ENCODE measurements around the gene RNF213.
"Not testable (repeated sequence)": the region's sequence is repeated elsewhere in the genome, so short reads cannot be mapped to it uniquely, and the experiment has no call there.

Gene RNF213

DNA sequence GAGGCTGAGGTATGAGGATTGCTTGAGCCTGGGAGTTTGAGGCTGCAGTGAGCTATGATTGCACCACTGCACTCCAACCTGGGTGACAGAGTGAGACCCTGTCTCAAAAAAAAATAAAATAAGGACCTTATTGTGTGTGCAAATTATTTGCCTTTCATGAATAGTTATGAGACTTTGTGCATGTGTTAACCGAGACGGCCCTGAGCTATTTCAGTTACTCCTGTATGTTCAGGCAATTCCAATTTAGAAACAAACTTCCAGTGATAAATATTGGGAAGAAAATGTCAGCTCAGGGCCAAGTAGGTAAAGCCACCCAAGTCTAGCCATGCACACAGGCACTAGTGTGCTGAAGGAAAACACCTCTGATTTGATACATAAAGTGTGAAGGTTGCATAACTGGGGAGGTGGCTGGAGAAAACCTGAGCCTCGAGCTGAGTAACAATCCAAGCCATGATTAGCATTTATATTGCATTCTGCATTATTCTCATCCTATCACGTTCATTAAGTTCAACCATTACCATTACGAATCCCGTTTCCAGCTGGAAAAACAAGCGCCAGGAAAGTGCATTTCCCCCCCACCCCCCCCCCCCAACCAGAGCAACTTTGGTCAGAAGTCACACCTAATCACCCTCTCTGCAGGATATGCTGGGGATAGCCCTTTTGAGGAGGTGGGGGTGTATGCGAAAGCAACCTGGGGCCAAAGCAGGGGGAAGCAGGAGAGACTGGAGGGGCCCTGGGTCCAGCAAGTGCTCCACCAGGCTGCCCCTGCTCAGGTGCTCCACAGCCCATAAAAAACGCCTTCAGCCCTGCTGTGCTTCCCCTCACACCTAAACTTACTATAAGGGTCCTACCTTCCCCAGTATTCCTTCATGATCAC, 135.7 kb downstream of the RNF213 start:
- no peak for DNase-seq

DNA sequence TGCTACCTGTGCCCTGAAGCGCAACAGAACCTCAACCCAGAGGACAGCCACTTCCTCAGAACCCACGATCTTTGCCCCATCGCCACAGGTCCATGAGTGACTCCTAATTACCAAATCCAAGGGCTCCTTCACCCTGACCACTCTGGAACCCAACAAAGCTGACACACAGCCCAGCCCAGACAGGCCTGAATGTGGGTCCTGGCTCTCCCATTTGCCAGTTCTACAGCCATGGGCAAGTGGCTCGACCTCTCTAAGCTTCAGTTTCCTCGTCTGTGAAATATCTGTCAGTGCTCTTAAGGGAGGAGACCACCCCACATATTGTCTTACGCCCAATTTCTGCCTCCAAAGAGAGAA, 136.4 kb downstream of the RNF213 start:
- no peak for DNase-seq

DNA sequence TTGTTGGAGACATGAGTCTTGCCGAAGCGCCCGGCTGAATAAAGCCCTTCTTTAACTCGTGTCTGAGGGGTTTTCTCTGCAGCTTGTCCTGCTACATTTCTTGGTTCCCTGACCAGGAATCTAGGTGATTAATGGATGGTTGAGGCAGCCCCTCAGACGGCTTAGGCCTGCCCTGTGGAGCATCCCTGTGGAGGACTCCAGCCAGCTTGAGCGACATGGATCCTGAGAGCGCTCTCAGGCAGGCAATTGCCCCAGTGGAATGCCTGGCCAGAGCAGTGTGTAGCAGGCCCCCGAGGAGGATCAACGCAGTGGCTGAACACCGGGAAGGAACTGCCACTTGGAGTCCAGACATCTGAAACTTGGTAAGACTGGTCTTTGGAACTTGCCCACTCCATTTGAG, 137.0 kb downstream of the RNF213 start:
- no peak for DNase-seq

DNA sequence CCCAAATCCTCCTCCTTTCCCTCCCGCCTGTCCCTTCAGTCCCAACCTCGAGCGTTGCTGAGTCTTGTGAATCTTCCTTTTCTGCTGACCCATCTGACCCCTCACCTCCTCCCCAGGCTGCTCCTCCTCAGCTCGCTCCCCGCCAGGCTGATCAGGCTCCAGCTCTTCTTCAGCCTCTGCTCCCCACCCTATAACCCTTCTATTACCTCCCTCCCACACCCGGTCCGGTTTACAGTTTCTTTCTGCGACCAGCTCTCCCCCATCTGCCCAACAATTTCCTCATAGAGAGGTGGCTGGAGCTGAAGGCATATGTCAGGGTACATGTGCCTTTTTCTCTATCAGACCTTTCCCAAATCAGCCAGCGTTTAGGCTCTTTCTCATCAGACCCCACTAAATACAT, 140.4 kb downstream of the RNF213 start:
- not testable (repeated sequence) for DNase-seq

DNA sequence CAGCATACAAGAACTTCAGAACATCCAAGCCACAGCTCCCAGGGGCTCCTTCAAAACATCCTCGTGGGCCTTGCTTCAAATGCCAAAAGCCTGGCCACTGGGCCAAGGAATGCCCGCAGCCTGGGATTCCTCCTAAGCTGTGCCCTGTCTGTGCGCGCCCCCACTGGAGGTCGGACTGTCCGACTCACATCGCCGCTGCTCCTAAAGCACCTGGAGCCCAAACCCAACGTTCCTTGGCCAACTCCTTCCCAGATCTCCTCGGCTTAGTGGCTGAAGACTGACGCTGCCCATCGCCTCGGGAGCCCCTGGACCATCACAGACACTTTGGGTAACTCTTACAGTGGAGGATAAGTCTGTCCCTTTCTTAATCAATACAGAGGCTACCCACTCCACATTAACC, 141.4 kb downstream of the RNF213 start:
- DNase-seq = not testable (repeated sequence)

DNA sequence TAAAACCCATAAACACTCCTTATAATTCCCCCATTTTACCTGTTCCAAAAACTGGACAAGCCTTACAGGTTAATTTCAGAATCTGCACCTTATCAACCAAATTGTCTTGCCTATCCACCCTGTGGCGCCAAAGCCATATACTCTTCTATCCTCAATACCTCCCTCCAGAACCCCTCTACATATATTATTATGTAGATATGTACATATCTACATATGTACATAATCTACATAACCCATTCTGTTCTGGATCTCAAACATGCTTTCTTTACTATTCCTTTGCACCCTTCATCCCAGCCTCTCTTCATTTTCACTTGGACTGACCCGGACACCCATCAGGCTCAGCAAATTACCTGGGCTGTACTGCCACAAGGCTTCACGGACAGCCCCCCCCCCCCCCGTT, 142.3 kb downstream of the RNF213 start:
- no peak for DNase-seq

DNA sequence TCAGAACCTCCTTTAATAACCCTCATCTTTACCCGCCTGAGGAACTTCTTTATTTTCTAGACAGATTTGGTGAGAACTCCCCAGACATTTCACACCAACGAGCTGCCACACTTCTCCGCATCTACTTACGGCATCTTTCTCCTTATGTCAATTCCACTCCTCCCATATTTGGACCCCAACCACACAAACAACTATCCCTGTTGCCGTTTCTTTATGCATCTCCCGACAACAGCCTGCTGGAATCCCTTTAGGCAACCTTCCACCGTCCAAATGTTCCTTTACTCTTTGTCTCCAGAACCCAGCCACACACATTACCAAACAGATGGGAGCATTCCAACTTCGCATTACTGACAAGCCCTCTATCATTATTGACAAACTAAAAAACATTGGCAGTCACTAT, 145.5 kb downstream of the RNF213 start:
- no peak for DNase-seq

DNA sequence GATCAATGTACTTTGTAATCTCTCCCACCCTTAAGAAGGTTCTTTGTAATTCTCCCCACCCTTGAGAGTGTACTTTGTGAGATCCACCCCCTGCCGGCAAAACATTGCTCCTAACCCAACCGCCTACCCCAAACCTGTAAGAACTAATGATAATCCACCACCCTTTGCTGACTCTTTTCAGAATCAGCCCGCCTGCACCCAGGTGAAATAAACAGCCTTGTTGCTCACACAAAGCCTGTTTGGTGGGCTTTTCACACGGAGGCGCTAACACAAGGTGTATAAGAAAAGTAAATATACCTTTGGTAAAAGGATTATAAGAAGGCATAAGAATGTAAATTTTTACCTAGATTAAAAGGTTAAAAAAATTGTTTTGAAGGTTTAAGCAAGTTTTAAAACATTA, 147.3 kb downstream of the RNF213 start:
- DNase-seq = not testable (repeated sequence)

DNA sequence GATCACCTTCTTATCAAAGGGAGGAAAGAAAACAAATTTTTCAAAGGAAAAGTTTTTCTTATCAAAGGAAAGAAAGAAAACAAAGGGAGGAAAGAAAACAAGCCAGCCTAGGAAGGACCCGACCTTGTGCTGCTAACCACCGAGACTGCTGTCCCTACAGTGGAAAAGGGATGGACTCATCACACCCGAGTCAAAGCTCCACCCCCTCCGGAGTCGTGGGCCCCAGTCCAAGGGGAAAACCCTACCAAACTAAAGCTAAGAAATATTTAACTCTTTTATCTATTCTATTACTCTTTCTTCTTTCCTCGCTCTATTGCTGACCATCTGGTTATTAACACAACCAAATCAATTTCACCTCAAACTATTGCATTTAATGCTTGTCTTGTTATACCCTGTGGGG, 148.2 kb downstream of the RNF213 start:
- DNase-seq = no peak

DNA sequence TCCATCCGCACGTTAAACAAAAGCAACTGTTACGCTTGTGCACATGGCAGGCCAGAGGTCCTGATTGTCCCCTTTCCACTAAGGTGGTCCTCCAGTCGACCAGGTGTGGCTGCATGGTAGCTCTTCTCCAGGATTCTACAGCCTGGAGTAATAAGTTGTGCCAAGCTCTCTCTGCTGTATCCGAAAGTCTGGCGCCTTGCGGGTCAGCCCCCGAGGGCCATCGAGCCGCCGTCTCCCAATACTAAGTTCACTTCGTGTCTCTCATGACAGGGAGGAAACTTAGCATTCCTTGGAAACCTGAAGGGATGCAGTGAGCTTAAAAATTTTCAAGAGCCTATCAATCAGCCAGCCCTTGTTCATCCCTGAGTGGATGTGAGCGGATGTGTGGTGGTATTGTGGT, 149.0 kb downstream of the RNF213 start:
- no peak for DNase-seq

DNA sequence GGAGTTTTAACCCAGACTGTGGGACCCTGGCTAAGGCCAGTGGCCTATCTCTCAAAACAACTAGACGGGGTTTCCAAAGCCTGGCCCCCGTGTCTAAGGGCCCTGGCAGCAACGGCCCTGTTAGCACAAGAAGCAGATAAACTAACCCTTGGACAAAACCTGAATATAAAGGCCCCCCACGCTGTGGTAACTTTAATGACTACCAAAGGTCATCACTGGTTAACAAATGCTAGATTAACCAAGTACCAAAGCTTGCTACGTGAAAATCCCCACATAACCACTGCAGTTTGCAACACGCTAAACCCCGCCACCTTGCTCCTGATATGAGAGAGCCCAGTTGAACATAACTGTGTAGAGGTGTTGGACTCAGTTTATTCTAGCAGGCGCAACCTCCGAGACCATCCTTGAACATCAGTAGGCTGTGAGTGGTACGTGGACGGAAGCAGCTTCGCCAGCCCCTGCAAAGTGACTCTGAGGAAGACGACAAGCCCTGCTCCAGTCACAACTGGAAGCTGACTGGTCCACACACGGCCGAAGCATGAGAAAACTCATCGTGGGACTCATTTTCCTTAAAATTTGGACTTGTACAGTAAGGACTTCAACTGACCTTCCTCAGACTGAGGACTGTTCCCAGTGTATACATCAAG, 149.9 kb downstream of the RNF213 start:
- not testable (repeated sequence) for DNase-seq

DNA sequence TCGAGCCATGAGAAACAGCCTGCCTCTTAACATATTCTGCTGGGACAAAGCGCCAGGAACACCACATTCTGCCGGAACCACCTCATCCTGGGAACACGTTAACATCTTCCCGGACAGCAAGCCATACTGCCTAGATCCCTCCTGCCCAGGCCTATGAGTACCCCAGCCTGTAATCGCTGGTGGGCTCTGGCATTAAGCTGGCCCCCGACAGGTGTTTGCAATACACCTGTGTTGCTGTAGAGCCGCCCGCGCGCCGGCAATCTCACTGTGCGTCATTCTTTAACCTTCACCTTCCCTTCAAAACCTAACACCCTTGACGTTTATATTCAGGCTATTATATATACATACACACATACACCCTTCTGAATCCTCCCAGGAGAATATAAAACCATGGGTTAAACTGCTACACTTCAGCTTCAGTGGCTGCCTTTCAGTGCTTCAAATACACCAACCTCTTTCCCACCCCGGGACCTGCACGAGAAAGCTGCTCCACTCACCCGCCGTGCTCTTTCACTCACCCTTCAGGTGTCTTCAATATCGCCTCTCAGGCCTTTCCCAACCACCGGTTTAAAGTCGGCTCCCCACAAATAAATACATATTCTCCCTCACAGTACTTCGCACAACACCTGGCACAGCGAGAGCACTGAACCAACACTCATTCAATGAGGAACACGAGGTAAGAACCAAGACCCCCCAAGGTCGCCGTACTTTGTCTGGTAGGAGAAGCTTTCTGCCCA, 153.3 kb downstream of the RNF213 start:
- DNase-seq = no peak

DNA sequence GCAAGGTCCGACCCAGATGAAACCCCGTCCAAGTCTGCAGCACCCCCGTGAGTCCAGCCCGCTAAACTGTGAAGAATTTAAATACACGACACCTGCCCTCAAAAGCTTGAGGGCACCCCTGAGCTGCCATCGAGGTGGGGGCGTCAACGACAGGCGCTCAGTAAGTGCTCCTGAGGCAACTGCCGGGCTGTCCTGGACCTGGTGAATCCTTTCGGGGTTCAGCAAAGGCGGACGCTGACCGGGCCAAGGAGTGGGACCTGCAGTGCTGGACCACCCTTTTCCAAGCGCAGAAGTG, 153.8 kb downstream of the RNF213 start:
- no peak for DNase-seq

DNA sequence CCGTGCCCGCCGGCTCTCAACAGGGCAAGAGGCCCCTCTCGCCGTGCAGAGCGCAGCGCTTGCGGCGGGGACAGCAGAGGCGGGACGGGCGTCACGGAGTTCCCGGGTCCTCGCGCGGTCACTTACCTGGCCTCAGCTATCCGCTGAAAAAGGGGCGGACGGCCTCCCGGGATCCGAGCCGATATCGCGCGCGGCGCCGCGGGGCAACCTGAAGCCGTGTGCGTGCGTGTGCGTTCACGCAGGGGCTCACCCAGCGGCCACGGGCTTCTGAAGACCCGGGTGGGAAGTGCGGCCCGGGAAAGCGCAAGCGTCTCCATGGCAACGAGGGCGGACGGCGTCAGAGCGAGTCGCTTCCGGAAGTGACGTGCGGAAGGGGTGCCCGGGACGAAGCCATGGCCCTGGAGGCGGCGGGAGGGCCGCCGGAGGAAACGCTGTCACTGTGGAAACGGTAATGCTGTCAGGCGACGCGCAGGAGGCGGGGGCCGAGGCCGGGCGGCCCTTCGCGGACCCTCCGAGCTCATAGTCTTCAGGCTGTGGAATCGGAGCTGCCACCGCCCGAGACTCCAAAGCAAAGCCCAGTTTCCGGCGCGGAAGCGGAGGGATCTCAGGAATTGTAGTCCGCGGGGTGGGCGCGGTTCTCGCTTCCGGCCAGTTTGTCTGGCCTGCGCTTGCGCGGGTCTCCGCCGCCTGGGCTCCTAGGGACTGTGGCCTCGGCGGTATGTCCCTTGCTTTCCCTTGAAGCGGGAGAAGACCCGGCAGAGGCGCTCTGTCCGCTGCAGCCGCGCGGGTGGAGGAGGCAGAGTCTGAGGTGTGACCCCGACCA, 154.4 kb downstream of the RNF213 start, which contains the start of gene ENDOV:
Gene ENDOV (plus strand): TSS at position 365 of the 823 bp plus-strand sequence. CDS start 28 bp downstream, at position 393.
- peak; percentile 95 to 96 for DNase-seq

DNA sequence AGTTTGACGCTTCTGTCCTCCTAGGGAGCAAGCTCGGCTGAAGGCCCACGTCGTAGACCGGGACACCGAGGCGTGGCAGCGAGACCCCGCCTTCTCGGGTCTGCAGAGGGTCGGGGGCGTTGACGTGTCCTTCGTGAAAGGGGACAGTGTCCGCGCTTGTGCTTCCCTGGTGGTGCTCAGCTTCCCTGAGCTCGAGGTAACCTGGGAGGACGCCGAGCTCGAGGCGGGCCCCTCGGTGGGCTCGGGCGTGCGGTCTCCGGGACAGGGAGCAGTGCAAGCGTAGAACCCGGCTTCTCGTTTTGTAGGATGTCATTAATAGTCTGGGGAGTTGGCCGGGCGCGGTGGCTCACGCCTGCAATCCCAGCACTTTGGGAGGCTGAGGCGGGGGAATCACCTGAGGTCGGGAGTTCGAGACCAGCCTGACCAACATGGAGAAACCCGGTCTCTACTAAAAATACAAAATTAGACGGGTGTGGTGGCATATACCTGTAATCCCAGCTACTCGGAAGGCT, 155.0 kb downstream of the RNF213 start:
- no peak for DNase-seq

DNA sequence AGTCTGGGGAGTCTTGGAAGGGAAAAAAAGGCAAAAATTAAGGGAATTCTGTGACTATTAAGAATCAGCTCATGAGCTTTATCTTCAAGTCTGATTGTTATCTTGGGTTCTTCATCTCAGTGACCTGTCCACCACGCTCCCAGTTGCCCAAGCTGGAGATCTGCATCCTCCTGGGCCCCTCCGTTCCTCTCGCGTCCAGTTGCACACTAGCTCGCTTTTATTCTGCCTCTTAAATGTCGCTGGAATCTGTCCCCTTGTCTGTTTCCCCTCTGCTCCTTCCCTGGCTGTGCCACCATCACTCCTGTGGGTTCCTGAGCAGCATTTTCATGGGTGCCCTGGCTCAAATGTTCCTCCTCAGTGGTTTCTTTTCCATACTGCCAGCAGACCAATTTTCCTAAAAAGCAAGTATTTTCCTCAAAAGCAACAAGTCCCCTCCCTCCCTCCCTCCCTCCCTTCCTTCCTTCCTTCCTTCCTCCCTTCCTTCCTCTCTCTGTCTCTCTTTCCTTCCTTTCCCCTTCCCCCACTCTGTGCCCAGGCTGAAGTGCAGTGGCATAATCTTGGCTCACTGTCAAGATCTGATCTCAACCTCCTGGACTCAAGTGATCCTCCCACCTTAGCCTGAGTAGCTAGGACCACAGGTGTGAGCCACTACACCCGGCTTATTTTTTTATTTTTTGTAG, 155.7 kb downstream of the RNF213 start:
- no peak for DNase-seq

DNA sequence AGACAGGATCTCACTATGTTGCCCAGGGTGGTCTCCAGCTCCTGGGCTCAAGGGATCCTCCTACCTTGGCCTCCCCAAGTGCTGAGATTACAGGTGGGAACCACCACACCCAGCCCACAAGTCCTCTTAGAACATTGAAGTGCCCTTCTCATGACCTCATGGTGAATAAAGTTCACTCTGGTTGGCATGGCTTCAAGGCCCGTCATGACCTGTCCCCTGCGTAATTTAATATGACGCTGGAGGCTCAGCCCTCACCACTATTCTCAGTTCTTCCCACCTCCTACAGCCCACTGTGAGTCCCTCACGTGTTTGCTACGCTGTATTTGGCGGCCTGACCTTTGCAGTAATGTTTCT, 156.3 kb downstream of the RNF213 start:
- no peak for DNase-seq

DNA sequence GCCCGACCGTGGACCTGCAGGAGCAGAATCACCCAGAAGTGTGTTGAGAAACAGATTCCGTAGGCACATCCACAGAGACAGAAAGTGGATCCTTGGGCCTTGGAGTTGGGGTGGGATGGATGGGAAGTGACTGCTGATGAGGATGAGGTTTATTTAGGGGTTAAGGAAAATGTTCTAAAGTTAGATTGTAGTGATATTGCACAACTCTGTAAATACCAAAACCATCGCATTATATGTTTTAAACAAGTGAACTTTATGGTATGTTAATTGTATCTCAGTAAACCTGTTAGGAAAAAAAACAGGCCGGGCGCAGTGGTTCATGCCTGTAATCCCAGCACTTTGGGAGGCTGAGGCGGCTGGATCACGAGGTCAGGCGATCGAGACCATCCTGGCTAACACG, 157.9 kb downstream of the RNF213 start:
- no peak for DNase-seq

DNA sequence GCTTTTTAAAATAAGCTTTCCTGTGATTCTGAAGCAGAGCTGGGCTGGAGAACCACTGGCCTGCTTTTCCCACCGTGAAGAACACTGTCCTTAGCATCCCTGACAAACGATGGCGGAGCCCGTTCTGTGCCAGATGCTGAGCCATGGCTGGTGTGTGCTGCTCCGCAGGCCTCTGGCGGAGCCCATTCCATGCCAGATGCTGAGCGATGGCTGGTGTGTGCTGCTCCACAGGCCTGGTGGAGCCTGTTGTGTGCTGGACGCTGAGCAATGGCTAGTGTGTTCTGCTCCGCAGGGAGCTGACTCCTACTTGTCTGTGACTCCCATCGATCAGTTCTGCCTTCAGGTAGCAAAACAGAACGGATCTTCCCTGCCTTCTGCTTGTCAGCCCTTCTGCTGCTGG, 158.6 kb downstream of the RNF213 start:
- DNase-seq = no peak

DNA sequence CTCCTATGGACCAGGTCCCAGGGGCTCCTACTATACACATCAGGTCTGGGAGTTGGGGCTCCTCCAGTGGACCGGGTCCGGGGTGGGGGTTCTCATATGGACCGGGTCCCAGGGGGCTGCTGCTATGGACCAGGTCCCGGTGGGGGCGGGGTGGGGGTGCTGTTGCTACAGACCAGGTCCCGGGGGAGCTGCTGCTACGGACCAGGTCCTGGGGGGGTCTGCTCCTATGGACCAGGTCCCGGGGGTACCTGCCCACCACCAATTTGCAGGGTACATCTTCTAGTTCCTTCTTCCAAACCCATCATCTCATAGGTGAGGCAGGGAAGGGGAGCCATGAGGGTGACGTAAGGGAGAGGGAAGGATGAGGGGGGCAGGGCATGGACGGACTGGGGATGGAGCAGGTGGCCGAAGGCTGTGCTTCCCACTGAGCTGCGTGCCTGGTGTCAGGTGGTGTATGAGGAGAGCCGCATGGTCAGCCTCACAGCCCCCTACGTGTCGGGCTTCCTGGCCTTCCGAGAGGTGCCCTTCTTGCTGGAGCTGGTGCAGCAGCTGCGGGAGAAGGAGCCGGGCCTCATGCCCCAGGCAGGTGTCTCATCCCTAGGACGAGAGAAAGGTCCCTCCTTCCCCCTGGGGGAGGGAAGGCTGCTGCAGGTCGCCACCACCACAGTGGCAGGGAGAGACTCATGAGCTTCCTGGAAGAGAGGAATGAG, 160.9 kb downstream of the RNF213 start:
- no peak for DNase-seq

DNA sequence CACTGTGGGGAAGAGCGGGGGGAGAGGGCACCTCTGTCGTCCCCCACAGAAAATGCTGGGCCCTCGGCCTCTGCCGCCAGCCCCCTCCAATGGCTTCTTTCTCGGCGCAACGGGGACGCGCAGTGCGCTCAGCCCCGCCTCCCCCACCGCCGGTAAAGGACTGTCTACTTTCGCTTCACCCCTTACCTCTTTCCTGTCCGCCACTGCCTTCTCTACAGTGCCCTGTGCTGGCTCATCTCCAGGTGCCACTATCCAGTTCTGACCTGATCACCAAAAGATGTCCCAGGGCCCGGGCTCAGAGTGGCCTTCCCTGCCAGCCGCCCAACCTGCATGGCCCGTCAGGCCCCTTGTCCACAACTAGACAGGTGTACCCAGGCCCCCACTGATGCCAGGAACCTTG, 161.6 kb downstream of the RNF213 start:
- no peak for DNase-seq

DNA sequence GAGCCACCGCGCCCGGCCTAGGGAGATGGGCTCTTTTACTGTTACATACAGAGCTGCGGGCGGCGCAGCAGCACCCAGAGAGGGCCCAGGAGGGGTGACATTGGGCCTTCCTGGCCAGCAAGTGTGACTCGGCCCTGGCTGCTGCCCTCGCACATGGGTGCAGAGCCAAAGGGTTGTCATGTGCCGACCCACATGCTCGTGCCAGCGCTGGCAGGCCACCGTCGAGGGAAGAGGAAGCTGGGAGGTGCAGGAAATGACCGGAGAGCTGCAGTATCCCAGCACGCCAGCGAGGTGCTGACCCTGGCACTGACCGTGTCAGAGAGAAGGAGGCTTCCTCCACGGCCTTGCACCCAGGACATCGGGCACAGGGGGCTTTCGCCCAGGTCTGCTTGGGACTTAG, 162.3 kb downstream of the RNF213 start:
- DNase-seq = no peak
